Smooth muscle cell of the coronary artery (primary cell): Measurements from ENCODE around the gene VPS33A. TPM values are rescaled to one million over a fixed set of nuclear protein-coding genes. Genes with fewer than 3 reads are reported as not detected.

ENCODE experiments used
- total RNA-seq: library from RNA; depleted of rRNA; stranded (reverse); fragments of >200 nt; gene quantifications from 2 replicates; pipeline ENCODE4 v1.2.3, GENCODE V29; 2014; ENCODE audit warnings: low replicate concordance

The VPS33A gene
- 10.9 and 14.3 TPM in 2 replicates for total RNA-seq

DNA sequence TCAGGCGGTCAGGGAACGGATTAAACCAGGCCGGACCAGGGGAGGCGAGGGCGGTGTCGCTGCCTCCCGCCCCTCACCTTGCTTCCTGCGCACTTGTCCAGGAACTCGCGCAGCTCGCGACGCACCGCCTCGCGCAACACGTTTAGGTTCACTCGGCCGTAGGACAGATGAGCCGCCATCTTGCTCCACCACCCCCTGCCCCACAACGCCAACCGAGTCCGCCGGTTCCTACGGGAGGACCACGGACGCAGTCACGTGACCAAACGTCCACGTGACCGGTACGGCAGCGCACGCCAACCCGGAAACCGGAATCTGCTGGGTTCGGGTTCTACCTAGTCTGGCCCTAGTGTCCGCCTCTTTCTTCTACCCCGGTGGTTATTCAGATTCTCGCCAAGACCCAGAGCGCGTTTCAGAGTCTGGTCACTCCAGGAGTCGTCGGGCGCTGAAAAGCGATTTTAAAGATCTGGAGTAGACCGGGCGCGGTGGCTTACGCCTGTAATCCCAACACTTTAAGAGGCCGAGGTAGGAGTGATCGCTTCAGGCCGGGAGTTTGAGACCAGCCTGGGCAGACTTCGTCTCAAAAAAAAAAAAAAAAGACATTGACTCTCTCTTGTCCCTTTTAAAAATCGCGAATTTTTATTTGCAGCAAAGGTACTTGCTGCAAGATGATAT, at the start of gene VPS33A:
TSS of gene VPS33A (minus strand) at position 265 of the 672 bp plus-strand sequence. CDS start at position 179, 86 bp downstream.

DNA sequence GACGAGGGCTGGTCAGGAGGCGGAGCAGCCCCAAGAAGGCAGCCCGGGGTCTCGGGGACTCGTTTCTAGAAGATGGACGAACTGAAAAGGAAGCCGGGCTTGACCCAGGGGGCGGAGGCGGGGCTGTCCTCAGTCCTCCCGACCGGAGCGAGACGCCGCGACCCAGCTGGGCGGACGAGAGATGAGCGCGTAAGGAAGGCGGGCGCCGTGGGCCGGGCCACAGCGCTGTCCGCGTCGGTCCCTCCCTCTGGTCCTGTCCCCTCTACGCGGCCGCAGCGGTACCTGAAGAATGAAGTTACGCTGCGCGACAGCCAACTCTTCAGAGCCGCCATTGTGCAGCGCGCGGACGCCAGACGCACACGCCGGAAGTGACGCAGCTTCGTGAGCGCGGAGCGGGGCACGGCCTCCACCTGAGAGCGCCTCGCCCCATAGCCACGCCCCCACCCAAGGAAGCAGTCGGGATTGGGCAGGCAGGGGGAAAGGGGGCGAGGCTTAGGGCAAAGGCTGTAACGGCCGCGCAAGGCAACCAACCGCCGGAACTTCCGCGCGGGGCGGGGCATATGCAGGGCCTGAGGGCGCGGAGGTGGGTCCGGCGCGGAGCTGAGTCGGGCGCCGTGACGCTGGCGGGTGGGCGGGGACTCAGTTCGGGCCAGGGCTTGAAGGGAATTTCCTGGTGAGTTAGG, 40.5 kb downstream of the VPS33A start, which contains the start of gene DIABLO:
TSS of gene DIABLO (minus strand) at position 370 of the 683 bp plus-strand sequence. CDS start at position 332, 38 bp downstream.

DNA sequence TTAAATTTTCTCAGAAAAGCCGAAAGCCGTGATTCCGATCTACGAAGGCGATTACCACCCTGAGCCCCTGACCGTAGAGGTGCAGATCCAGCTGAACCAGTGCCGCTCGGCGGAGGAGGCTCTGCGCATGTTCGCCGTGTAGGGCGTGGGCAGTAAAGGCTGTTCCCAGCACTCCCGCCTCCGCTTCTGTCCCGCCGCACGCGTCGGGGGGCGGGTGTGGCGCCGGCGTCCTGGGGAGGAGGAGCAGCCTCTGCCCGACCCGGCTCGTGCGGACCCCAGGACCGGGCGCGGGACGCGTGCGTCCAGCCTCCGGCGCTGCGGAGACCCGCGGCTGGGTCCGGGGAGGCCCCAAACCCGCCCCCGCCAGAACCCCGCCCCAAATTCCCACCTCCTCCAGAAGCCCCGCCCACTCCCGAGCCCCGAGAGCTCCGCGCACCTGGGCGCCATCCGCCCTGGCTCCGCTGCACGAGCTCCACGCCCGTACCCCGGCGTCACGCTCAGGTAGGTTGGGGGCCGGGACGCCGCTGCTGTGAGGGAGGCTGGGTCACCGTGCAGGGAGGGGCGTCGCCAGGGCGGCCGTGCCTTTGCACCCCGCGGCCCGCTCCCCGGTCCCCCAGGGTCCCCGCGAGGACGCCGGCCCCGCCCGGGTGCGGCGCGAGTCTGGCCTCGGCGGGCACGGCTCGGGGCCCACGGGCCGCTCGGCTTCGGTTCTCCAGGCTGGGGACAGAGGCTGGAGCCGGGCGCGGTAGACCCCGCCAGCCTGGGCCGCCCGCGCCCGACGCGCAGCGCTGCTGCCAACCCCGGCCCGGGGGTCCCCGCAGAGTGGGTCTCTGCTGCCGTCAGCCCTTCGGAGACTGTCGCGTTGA, 62.8 kb downstream of the VPS33A start, which contains the start of gene B3GNT4:
TSS of gene B3GNT4 (plus strand) at position 409 of the 866 bp plus-strand sequence. CDS start 910 bp downstream, outside the sequence.

DNA sequence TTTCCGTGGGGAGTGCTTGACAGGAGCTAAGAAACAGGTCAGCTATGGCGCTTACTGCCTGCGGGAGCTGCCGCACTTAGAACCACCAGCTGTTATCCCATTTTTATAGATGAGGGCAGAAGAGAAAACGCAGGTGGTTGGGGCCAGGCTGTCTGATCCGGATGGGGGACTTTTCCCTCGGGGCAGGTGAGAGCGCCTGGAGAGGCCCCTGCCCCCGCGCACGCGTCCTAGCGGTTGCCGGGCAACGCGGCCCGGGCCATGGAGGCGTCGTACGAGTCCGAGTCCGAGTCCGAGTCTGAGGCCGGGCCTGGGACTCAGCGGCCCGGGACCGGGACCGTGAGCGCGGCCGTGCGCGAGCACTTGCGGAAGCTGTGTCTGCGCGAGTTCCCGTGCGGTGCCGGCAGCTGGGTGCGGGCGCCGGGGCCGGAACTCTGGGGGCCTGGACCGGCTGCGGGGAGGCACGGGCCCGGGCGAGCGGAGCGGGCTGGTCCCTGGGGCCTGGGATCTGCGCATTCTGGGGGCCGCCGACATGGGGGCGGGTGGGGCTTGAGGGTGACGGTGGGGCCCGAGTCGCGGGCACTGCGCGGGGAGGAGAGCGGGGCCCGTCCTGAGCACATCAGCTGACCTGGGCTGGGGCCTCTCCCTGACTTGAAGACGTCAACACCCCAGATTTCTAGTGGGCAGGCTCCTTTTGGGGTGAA, 83.3 kb downstream of the VPS33A start, which contains the start of gene LRRC43:
TSS of gene LRRC43 (plus strand) at position 237 of the 701 bp plus-strand sequence. CDS start at position 259, 22 bp downstream.

Other genes starting within 250 kb of the VPS33A start
- 4.8 and 5.0 TPM in 2 replicates for gene BCL7A, start 244.6 kb downstream of the VPS33A start, total RNA-seq
- 7.3 and 14.7 TPM in 2 replicates for gene MLXIP, start 187.7 kb downstream of the VPS33A start, total RNA-seq
- gene IL31, start 92.3 kb downstream of the VPS33A start, total RNA-seq = not detected in 2 replicates
- 0.60 and 1.2 TPM in 2 replicates for gene LRRC43, start 83.4 kb downstream of the VPS33A start, total RNA-seq
- 0.08 TPM in 1 of 2 replicates, not detected in the other for gene B3GNT4, start 62.8 kb downstream of the VPS33A start, total RNA-seq
- 46.7 and 77.0 TPM in 2 replicates for gene DIABLO, start 40.4 kb downstream of the VPS33A start, total RNA-seq
- gene CLIP1, start 156.2 kb upstream of the VPS33A start, total RNA-seq = 42.6 and 44.8 TPM in 2 replicates
- 8.4 and 10.4 TPM in 2 replicates for gene ZCCHC8, start 234.4 kb upstream of the VPS33A start, total RNA-seq